Ovary (tissue), 9 donors: Measurements from ENCODE around the gene TAS2R38. TPM values are rescaled to one million over a fixed set of nuclear protein-coding genes. Genes with fewer than 3 reads are reported as not detected.

Experiments used
- DNase-seq, 5 donors: peaks; one replicate each; pipeline ENCODE4 v3.0.0-alpha.2; 2019 to 2020
- H3K27ac ChIP-seq, 2 donors: fragments of 200-600 bp; one replicate each; pipeline versions ENCODE4 v1.5.1 to v1.8.0; 2019 to 2022
- H3K27me3 ChIP-seq: fragments of 200-600 bp; one replicate; pipeline ENCODE4 v1.8.0; 2022
- H3K36me3 ChIP-seq: fragments of 200-600 bp; sonication (generic); one replicate; pipeline ENCODE4 v1.5.1; 2019
- H3K4me1 ChIP-seq: one replicate; pipeline ENCODE4 v1.8.1; 2013; ENCODE audit warnings: mild to moderate bottlenecking, moderate library complexity; ENCODE audit not compliant: insufficient read depth
- H3K4me3 ChIP-seq: fragments of 200-600 bp; sonication (generic); one replicate; pipeline ENCODE4 v1.5.1; 2017
- H3K9me3 ChIP-seq, 2 donors: fragments of 200-600 bp in 1 of 2; sonication (generic) in 1 of 2; one replicate each; pipeline versions ENCODE4 v1.5.1 to v1.8.1; 2013 to 2019; ENCODE audit warnings: mild to moderate bottlenecking in 1 of 2, moderate library complexity in 1 of 2
- EP300 ChIP-seq: sonication (generic); formaldehyde crosslinking; IDR thresholded peaks from one replicate; pipeline ENCODE4 v1.6.1; 2017; ENCODE audit warnings: antibody characterized with exemption
- POLR2A ChIP-seq: fragments of 450-650 bp; IDR thresholded peaks from one replicate; pipeline ENCODE4 v1.6.1; 2017; ENCODE audit warnings: antibody characterized with exemption, mild to moderate bottlenecking, moderate library complexity
- WGBS, 3 donors: extraction: QIAGEN DNeasy Blood & Tissue Kit in 1 of 3; methylation state at CpG; one replicate each; pipeline versions ENCODE4 v1.1.5 to v1.1.7; 2013 to 2017; 5-methylcytosine and 5-hydroxymethylcytosine counted together
- intact Hi-C, 4 donors: fragments of 100-400 bp; cut with DNase I; formaldehyde crosslinking; loops; one replicate each; pipeline versions ENCODE4 v1.11.0 to v1.15.1; 2022 to 2023
- polyA plus RNA-seq, 2 donors: library from polyadenylated mRNA; stranded (reverse); fragments of 200-250 nt in 1 of 2; fragments of 350-450 nt in 1 of 2; fragmentation: Illumina TruSeq in 1 of 2; extraction: RNeasy Lipid Tissue Mini Kit (QIAGEN cat#74804) in 1 of 2; gene quantifications; one replicate each; pipeline ENCODE4 v1.2.3, GENCODE V29; 2013 to 2014
- total RNA-seq, 7 donors: library from RNA; depleted of rRNA in 2 of 7; stranded (reverse); fragments of >200 nt in 2 of 7; fragmentation: NEBNext Ultra II Directional in 3 of 7; extraction: Animal tissue kit (Norgen Biotek cat#: 25700) in 3 of 7; gene quantifications; one replicate each; pipeline versions ENCODE4 v1.1.0 to v1.2.4, GENCODE V29; 2016 to 2023
- TF ChIP-seq, protein P1 (sequence below), 3 donors: fragments of 450-650 bp in 2 of 3; fragments of 200-600 bp in 1 of 3; IDR thresholded peaks; one replicate each; pipeline versions ENCODE4 v1.5.1 to v1.8.0; 2016 to 2022; ENCODE audit warnings: antibody characterized with exemption in 3 of 3, mild to moderate bottlenecking in 1 of 3
- donor health status: DM: no; HTN: no; CAD: no; lungs with moderate emphysema.
- donor health status: DM: no; HTN: no; CAD: no.
- donor health status: Bipolar disorder and iron deficiency.
- donor health status: DM: yes; HTN: yes; CAD: no.
- donor health status: DM: no; HTN: no; CAD: no.
- donor health status: DM: yes; HTN: yes; CAD: no.

The TAS2R38 gene
- total and polyA plus RNA-seq, 9 donors = not detected

- no peak overlapping the region for H3K27ac ChIP-seq
- H3K27me3 ChIP-seq = no peaks in the 10 kb centered on the region
- H3K36me3 ChIP-seq = no peaks in the 10 kb centered on the region
- intact Hi-C loops = no loop called here
- H3K4me1 ChIP-seq = no peaks in the 10 kb centered on the region
- DNase-seq = no peak
- no peak overlapping the region for H3K4me3 ChIP-seq
- TF ChIP-seq POLR2A (no peak), EP300 (no peak)
- TF ChIP-seq, protein P1, sequence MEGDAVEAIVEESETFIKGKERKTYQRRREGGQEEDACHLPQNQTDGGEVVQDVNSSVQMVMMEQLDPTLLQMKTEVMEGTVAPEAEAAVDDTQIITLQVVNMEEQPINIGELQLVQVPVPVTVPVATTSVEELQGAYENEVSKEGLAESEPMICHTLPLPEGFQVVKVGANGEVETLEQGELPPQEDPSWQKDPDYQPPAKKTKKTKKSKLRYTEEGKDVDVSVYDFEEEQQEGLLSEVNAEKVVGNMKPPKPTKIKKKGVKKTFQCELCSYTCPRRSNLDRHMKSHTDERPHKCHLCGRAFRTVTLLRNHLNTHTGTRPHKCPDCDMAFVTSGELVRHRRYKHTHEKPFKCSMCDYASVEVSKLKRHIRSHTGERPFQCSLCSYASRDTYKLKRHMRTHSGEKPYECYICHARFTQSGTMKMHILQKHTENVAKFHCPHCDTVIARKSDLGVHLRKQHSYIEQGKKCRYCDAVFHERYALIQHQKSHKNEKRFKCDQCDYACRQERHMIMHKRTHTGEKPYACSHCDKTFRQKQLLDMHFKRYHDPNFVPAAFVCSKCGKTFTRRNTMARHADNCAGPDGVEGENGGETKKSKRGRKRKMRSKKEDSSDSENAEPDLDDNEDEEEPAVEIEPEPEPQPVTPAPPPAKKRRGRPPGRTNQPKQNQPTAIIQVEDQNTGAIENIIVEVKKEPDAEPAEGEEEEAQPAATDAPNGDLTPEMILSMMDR (IDR thresholded peaks at IDR 0.05) = no peak
- WGBS, 3 donors = 79 to 88% (median 82%) methylated on average over 3 of the region's 3 CpGs
- H3K9me3 ChIP-seq = no peaks in the 10 kb centered on the region
These were observed 44.8 kb downstream of the TAS2R38 start for GRCh38 chr7:141928845-141929195.

- Histone ChIP-seq H3K9me3 (no peaks in the 10 kb centered on the region), H3K4me1 (no peaks in the 10 kb centered on the region), H3K4me3 (no peak overlapping the region), H3K27me3 (no peaks in the 10 kb centered on the region), H3K36me3 (no peaks in the 10 kb centered on the region), H3K27ac (no peak overlapping the region)
- intact Hi-C loops = no loop called here
- WGBS, 3 donors = 86 to 92% (median 89%) methylated on average over 2 of the region's 2 CpGs
- DNase-seq = no peak
- TF ChIP-seq, protein P1 (IDR thresholded peaks at IDR 0.05) = no peak
- TF ChIP-seq EP300 (no peak), POLR2A (no peak)
These were observed 45.3 kb downstream of the TAS2R38 start for GRCh38 chr7:141928146-141928844.

Other genes with a start within 250 kb of the TAS2R38 start
- gene SSBP1, start 235.4 kb downstream of the TAS2R38 start, total RNA-seq = 100 to 1,000 TPM in 1 of 7 donors, 10 to 100 TPM in 6; 79.3 to 109 (median 91.4) TPM
- 100 to 1,000 TPM; 142 to 228 TPM for gene SSBP1, start 235.4 kb downstream of the TAS2R38 start, polyA plus RNA-seq
- gene TAS2R3, start 209.7 kb downstream of the TAS2R38 start, total RNA-seq = 1 to 10 TPM; 1.2 to 4.9 (median 3.5) TPM
- under 1 TPM; 0.17 to 0.92 TPM for gene TAS2R3, start 209.7 kb downstream of the TAS2R38 start, polyA plus RNA-seq
- gene TAS2R4, start 197.1 kb downstream of the TAS2R38 start, total RNA-seq = 1 to 10 TPM; 1.3 to 2.7 (median 2.0) TPM
- 1 to 10 TPM in 1 of 2 donors, under 1 TPM in 1; 0.34 to 1.5 TPM for gene TAS2R4, start 197.1 kb downstream of the TAS2R38 start, polyA plus RNA-seq
- 1 to 10 TPM; 1.2 to 4.9 (median 3.7) TPM for gene TAS2R5, start 183.6 kb downstream of the TAS2R38 start, total RNA-seq
- gene TAS2R5, start 183.6 kb downstream of the TAS2R38 start, polyA plus RNA-seq = 1 to 10 TPM; 1.5 to 1.9 TPM
- gene PRSS37, start 132.3 kb downstream of the TAS2R38 start, total RNA-seq = not detected
- gene PRSS37, start 132.3 kb downstream of the TAS2R38 start, polyA plus RNA-seq = not detected
- under 1 TPM in 4 of 7 donors, not detected in 3; 0.12 to 0.43 (median 0.31) TPM for gene OR9A4, start 57.4 kb downstream of the TAS2R38 start, total RNA-seq
- not detected for gene OR9A4, start 57.4 kb downstream of the TAS2R38 start, polyA plus RNA-seq
- gene CLEC5A, start 26.8 kb downstream of the TAS2R38 start, total RNA-seq = 1 to 10 TPM in 4 of 7 donors, under 1 TPM in 3; 0.45 to 3.5 (median 1.5) TPM
- under 1 TPM; 0.31 to 0.32 TPM for gene CLEC5A, start 26.8 kb downstream of the TAS2R38 start, polyA plus RNA-seq
- 1 to 10 TPM in 2 of 7 donors, under 1 TPM in 5; 0.51 to 1.6 (median 0.87) TPM for gene MGAM, start 22.1 kb upstream of the TAS2R38 start, total RNA-seq
- under 1 TPM; 0.08 to 0.32 TPM for gene MGAM, start 22.1 kb upstream of the TAS2R38 start, polyA plus RNA-seq
- gene MGAM2, start 137.9 kb upstream of the TAS2R38 start, total RNA-seq = under 1 TPM in 6 of 7 donors, not detected in 1; 0.07 to 0.20 (median 0.12) TPM
- gene MGAM2, start 137.9 kb upstream of the TAS2R38 start, polyA plus RNA-seq = under 1 TPM in 1 of 2 donors, not detected in 1; 0.05 TPM